ENCODE results near the gene CD37.
A peak's percentile ranks its signal among the peaks of the same experiment; 100 is the strongest.
"Not testable (repeated sequence)": the region's sequence is repeated elsewhere in the genome, so short reads cannot be mapped to it uniquely, and the experiment has no call there.

Gene CD37

DNA sequence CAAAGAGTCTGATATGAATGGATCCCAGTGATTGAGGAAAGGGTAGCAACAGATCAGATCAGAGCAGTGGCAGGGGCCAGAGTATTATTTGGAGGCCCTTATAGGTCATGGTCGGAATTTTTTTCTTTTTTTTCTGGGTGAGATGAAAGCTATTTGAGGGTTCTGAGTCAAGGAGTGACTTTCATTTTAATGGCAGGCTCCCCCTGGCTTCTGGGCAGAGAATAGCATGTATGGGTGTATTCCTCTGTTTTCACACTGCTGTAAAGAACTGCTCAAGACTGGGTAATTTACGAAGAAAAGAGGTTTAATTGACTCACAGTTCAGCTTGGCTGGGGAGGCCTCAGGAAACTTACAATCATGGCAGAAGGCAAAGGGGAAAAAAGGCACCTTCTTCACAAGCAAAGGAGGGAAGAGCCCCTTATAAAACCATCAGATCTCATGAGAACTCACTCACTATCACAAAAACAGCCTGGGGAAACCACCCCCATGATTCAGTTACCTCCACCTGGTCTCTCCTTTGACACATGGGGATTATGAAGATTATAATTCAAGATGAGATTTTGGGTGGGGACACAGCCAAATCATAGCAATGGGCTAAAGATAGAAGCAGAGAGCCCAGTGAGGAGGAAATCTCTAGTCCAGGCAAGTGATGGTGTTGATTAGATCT, 7.2 kb upstream of the CD37 start:
- intact Hi-C loops (cut with DNase I): no loop called here
- DNase-seq: no peak

DNA sequence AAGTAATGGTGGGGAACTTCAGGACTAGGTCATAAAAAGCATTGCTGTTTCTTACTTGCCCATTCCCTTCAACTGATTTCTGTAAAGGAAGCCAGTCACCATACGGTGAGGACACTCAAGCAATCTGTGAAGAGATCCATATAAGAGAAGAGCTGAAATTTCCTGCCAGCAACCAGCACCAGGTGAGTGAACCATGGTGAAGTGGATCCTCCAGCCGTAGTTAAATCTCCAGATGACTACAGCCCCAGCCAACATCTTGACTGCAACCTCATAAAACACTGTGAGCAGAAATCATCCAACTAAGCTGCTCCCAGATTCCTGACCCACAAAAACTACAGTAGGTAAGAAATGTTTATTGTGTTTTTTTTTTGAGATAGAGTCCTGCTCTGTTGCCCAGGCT, 6.5 kb upstream of the CD37 start:
- intact Hi-C loops (cut with DNase I): no loop called here
- DNase-seq: no peak

DNA sequence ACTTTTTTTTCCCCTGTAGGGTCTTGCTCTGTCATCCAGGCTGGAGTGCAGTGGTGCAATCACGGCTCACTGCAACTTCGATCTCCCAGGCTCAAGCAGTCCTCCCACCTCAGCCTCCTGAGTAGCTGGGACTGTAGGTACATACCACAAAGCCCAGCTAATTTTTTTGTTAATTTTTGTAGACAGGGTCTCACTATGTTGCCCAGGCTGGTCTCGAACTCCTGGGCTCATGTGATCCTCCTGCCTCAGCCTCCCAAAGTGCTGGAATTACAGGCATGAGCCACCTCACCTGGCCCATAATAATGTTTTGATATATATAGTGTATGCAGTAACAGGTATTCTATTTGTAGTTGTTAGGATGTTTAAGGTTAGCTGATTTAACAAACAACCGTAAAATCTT, 4.0 kb upstream of the CD37 start:
- intact Hi-C loops (cut with DNase I): not testable (repeated sequence)

DNA sequence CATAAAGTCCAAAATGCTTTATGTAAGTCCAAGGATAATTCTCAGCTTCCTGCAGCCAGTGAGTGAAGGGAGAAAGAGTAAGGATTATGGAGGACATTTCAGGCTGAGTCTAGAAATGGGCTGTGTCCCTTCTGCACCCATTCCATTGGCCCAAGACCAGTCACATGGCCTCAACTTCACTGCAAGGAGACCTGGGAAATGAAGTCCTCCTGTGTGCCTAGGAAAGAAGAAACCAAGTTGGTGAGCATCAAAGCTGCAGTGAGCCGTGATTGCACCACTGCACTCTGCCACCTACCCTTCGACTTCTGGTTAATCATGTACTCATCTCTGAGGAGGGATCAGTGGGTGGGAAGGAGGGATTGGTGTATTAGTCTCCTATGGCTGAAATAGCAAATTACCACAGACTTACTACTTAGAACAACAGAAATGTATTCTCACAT, 3.6 kb upstream of the CD37 start:
- peak in 6 of 10 donors; percentile 40 to 92 (median 50) for DNase-seq
- intact Hi-C loops (cut with DNase I): no loop called here

More for the DNA sequence above, 4.0 kb upstream of the CD37 start:
- DNase-seq: not testable (repeated sequence)

DNA sequence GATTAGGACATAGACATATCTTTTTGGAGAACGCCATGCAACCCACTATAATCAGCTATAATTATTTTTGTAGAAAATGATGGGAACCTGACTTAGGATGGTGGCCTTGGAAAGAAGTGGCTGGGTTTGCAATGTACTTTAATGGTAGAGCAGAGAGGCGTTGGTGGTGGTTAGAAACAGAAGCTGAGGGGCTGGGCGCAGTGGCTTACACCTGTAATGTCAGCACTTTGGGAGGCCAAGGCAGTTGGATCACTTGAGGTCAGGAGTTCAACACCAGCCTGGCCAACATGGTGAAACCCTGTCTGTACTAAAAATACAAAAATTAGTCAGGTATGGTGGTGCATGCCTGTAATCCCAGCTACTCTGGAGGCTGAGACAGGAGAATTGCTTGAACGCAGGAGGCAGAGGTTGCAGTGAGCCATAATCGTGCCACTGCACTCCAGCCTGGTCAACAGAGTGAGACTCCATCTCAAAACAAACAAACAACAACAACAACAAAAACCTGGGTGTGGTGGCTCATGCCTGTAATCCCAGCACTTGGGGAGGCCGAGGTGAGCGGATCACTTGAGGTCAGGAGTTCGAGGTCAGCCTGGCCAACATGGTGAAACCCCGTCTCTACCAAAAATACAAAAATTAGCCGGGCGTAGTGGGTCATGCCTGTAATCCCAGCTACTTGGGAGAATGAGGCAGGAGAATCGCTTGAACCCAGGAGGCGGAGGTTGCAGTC, 2.4 kb upstream of the CD37 start:
- intact Hi-C loops (cut with DNase I); DNase-seq: not testable (repeated sequence)

DNA sequence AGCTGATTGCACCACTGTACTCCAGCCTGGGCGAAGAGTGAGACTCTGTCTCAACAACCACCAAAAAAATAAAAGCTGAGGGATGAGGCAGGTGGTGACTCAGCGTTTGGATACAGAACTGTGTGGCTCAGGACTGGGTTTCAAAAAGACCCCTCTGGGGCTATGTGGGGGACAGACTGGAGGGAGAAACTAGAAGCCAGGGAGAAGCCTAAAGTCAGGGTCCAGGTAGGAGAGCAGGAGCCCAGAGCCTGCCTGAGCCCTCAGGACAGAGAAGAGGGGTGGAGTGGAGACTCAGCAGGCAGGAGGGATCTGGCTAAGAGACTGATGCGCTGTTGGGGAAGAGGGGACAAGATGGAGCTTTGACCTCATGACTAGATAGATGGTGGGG, 1.8 kb upstream of the CD37 start:
- DNase-seq: no peak
- intact Hi-C loops (cut with DNase I): no loop called here

DNA sequence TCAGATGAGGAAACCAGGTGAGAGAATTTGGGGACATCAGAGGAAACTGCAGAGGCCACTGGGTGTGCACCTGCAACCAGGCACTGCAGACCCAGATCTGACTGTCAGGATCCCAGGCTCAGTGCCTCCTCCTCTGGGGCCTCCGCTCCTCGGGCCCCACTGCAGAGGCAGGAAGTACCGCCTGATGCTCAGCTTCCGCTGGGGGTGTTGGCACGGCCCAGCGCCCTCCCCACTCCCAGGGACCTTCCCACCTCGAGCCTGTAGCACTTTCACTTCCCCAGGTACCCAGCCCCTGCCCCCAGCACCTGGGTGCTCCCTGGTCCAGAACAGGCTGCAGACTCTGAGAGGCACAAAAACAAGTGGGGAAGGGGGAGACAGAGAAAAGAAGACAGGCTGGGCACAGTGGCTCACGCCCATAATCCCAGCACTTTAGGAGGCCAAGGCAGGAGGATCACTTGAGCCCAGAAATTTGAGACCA, 1.4 kb upstream of the CD37 start:
- intact Hi-C loops (cut with DNase I): no loop called here
- DNase-seq: no peak

DNA sequence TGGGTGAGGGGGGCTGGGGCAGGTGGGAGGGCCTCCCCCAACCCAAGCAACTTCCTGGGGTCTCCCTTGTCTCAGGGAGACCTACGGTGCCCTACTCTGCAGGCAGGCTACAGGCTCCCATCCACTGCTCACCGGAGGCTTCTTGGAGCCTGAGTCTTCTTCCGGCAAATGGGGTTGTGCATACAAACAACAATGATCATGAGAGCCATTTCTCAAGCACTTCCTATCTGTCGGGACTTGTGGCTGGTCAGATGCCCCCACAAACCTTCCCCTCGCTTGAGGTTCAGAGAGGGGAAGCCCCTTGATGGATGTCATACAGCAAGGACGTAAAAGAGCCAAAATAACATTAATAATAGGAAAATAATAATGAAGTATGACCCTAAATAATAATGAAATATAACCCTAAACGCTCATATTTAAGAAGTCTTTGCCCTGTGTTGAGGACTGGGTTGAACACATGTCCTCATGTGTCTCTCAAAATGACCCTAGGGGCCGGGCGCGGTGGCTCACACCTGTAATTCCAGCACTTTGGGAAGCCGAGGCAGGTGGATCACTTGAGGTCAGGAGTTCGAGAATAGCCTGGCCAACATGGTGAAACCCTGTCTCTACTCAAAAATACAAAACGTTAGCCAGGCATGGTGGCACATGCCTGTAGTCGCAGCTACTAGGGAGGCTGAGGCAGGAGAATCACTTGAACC, 727 bp downstream of the CD37 start:
- DNase-seq: peak in 1 of 10 donors; percentile 55
- intact Hi-C loops (cut with DNase I): no loop called here

DNA sequence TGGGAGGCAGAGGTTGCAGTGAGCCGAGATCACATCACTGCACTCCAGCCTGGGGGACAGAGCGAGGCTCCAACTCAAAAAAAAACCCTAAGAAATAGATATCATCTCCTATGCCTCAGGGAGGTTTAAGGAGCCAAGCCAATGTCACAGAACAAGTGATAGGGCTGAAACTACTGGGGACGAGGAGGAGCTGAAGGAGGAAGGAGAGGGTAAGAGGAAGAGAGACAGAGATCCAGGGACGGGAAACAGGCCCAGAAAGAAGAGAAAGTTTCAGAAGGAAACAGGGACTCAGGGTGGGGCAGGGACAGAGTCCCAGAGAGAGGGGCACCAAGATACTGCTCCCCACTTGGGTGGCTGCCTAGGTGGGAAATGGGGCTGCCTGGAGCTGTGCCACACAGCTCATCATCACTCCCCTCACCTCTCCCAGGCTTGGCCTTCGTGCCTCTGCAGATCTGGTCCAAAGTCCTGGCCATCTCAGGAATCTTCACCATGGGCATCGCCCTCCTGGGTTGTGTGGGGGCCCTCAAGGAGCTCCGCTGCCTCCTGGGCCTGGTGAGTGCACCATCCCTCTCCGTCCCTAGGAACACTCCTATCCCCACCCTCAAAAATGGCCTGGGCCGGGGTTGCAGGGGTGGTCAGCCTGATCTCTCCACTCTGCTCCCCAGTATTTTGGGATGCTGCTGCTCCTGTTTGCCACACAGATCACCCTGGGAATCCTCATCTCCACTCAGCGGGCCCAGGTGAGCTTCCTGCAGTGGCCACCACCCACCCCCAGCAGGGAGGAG, 1.5 kb downstream of the CD37 start:
- intact Hi-C loops (cut with DNase I): no loop called here
- DNase-seq: no peak

DNA sequence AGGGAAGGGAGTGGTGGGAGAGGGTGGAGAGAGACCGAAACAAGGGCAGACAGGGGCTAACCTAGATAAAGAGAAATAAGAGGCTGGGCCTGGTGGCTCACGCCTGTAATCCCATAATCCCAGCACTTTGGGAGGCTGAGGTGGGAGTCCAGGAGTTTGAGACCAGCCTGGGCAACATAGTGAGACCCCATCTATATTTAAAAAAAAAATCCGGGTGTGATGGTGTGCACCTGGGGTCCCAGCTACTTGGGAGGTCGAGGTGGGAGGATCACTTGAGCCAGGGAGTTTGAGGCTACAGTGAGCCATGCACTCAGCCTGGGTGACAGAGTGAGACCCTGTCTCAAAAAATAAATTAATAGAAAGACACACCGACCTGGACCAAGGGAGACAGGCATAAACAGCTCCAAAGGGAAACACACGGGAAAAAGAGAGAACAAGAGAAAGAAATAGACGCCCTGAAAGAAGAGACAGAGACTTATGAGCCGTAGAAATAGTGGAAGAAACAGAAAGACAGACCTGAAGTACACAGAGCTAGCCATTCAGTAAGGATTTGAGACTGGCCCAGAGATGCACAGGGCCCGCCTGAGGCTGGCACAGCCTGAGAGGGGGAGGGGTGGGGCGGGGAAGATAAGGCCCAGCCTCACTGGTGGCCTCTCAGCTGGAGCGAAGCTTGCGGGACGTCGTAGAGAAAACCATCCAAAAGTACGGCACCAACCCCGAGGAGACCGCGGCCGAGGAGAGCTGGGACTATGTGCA, 2.2 kb downstream of the CD37 start:
- intact Hi-C loops (cut with DNase I): no loop called here
- no peak for DNase-seq

DNA sequence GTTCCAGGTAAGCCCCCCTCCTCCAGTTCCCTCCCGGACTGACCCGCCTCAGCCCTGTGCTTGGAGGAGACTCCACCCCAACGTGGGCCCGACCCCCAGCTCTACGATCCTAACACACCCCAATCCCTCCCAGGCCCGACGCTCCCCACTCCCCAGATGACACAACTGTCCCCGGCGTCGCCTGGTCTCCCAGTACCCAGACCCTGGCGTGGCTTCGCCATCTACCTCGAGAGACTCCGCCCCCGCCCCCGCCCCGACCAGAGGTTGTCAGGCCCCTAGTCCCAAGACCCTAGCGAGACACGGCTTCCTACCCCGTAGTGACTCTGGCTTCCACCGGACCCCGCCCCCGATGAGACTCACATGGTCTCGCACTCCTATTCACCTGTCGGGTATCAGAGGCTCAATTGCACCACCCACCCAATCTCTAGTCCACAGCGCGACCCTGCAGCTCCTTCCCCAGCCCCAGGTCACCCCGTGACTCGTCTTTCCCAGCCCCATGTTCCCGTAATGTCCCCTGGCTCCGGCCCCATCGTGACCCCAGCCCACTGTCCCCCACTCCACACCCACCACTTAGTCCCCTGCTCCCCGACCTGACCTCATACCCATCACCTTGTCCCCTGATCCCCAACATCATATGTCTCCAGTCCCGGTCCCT, 2.9 kb downstream of the CD37 start:
- DNase-seq: no peak
- intact Hi-C loops (cut with DNase I): no loop called here

DNA sequence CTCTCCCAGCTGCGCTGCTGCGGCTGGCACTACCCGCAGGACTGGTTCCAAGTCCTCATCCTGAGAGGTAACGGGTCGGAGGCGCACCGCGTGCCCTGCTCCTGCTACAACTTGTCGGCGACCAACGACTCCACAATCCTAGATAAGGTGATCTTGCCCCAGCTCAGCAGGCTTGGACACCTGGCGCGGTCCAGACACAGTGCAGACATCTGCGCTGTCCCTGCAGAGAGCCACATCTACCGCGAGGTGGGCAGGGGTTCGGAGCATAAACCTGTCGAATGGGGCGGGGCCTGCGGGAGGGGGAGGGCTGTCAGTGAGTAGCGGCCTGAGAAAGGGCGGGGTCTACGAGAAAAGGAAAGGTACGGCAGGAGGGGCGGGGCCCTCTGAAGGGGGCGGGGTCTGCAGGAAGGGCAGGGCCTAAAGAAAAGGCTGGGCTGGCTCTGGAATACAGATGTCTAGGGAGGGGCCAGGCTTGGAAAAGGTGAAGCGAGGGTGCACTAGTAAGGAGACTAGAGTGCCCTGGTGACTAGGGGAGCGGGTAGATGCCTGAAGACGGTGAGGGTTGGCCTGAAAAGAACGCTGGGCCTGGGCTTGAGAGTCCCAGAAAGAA, 3.6 kb downstream of the CD37 start:
- peak in 4 of 10 donors; percentile 31 to 90 (median 66) for DNase-seq
- intact Hi-C loops (cut with DNase I): no loop called here

DNA sequence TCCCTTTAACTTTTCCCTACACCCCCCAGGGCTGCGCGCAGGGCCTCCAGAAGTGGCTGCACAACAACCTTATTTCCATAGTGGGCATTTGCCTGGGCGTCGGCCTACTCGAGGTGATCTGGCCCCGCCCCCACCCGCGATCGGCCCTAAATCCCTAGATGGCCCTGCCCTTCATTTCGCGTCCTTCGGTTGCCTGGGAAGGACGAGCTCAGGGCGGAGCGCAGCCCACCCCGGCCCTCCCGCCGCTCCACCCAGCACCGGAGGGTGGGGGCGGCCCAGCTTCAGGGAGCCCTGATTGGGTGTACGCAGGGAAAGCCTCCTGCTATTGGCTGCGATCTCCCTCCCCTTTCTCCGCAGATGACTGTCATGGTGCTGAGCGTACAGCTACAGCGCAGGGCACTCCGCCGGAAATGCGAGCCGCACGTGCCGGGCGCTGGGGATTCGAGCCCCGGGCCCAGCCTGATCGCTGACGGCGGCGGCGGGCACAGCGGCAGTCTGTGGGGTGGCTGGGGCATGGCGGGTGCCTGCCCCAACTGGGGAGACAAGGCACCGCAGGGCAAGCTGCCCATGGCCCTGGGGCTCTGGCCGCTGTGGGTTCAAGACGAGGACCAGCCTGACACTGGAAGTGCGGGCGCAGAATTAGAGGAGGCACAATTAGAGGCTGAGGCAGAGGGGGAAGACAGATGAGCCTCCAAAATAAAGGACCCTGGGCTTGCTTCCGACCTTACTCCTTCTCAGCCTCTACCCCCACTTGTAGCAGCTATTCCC, 4.3 kb downstream of the CD37 start:
- intact Hi-C loops (cut with DNase I): no loop called here
- DNase-seq: peak; percentile 55 to 96 (median 80)

DNA sequence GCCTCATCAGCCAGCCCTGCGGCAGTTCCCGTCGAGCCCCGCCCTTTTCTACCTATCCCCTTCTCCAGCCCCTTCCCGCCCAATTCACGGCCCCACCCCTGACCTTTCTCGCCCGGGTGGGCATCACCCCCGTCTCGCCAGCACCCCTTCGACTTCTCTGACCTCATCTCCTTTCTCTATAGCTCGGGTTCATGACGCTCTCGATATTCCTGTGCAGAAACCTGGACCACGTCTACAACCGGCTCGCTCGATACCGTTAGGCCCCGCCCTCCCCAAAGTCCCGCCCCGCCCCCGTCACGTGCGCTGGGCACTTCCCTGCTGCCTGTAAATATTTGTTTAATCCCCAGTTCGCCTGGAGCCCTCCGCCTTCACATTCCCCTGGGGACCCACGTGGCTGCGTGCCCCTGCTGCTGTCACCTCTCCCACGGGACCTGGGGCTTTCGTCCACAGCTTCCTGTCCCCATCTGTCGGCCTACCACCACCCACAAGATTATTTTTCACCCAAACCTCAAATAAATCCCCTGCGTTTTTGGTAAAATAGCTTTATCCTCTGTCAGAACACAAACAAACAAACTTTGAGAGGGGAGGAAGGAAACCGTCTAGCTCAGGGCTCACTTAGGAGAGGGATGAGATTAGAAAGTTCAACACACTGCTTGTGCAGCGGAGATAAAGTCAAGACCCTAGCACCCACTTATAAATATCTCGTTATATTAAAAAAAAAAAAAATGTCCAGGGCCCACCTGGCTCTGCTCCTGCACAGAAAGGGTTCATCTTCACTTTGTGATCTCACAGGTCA, 5.1 kb downstream of the CD37 start:
- DNase-seq: peak in 2 of 10 donors; percentile 65 to 68
- intact Hi-C loops (cut with DNase I): no loop called here

DNA sequence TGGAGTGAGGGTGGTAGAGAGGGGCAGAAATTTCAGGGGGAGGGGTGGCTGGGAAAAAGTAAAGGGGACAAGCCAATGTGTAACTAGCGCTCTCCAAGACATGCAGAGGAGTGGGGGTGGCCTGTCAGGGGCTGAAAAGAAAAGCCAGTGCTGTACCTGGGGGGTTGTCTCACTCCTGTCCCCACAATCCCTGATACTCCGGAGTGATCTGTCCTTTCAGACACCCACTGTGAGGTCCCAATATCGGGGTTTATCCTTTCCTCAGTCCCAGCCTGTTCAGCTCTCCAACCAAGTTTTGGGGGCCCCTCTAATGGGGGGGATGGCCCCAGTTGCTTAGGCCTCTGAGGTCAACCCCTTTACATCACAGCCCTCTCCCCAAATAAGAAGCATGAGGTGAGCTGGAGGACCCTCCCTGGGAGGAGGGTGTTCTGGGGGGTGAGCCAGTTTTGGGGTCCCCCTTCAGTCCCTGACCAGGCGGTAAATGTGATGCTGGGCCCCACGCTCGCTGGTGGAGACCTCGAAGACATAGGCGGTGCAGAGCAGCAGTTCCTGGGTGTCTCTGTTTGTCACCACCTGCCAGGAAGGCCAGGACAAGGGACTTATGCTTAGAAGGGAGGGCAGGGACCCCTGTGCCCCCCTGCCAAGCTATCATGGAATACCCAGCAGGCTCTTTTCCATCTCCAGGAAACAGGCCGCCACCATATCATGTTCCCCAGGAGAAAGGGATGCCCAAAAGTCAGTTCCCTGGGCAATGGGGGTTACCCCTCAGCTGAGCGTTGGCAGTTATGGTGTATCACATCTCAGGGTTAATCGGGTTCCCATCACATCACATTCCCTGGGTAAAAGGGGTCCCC, 5.9 kb downstream of the CD37 start:
- peak in 1 of 10 donors; percentile 48 for DNase-seq
- intact Hi-C loops (cut with DNase I): no loop called here

DNA sequence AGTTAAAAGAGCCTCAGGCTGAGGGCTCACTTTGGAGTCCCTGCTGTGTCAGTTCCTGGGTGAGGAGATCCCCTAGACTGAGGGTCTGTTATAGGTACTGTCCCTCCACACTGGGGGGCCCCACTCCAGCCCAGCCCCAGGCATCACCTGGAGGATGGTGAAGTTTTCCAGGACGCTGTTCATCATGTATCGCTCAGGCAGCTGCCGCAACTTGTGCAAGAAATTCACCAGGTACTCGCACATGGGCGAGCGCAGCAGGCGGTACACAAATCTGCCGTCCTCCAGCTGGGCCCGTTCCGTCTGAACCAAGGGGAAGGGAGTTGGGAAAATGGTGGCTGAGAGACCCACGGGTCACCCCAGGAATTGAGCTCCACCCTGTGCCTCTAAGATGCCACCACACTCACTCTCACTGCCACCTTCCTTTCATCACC, 7.1 kb downstream of the CD37 start:
- DNase-seq: peak in 2 of 10 donors; percentile 52 to 61
- intact Hi-C loops (cut with DNase I): no loop called here

Data from posterior cingulate gyrus (tissue), 11 donors.